C4-2B (cell line): ENCODE data around the gene KIF18A.

Source experiments
- H3K27ac ChIP-seq: fragments of 450-650 bp; 2 replicates; pipeline ENCODE4 v1.5.1; 2017
- CTCF ChIP-seq: fragments of 450-650 bp; conservative IDR thresholded peaks from 2 replicates; pipeline ENCODE4 v1.5.1; 2017; ENCODE audit warnings: mild to moderate bottlenecking
- ZFX ChIP-seq: fragments of 450-650 bp; IDR thresholded peaks from 2 replicates; pipeline ENCODE4 v1.6.1; 2017

The KIF18A gene

DNA sequence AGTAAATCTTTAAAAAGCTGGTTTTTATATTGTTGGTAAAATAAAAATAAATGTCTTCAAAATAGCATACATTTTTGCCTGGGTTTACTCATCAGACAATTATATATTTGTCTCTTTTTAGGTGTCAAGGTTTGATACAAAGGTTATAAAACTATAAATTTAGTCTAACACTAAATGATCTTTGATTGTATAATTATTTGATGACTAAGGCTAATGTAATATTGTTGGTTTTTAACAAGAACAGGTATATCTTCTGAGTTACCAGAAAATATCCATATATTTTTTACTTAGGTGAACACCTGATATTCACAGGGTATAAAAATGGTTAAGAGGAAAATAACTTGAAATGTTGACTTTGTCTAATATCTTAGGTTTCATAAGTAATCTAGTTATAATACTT is 104.3 kb downstream of the KIF18A start:
- TF ChIP-seq ZFX, result no peak
- no peak for TF ChIP-seq CTCF
- H3K27ac ChIP-seq, result no peak overlapping the region

DNA sequence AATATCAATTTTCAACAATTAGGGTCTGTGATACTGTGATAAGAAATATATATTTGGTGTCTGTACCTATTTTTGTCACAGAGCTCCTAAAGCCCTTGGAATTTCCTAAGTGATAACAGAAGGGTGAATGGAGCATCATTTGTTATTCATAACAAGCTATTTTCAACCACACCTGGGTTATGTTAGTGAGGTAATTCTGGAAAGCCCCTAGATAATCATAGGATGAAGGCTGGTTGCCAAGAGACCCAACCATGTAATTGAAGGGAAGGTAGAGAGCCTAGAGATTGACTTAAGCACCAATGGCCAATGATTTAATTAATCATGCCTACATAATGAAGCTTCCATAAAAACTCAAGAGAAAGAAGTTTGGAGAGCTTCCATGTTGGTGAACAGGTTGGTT is 109.4 kb downstream of the KIF18A start:
- TF ChIP-seq CTCF (no peak), ZFX (no peak)
- no peak overlapping the region for H3K27ac ChIP-seq

DNA sequence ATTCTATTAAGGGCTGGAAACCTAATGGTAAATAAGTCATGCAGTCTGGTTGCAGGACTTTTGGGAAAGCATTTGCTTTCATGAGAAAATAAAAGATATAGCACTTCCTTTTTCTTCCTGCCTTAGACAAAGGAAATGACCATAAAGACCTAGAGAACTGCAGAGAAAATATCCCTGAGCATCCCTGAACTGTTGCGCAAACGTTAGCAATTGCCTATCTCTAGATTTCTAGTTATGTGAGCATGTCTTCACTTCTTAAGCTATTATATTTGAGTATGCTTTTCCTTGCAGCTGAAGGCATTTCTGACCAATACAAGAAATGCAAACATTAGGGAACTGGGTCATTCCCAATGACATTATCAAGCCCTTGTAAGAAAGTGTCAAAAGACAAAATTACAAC is 110.6 kb downstream of the KIF18A start:
- no peak overlapping the region for H3K27ac ChIP-seq
- TF ChIP-seq CTCF (no peak), ZFX (no peak)

DNA sequence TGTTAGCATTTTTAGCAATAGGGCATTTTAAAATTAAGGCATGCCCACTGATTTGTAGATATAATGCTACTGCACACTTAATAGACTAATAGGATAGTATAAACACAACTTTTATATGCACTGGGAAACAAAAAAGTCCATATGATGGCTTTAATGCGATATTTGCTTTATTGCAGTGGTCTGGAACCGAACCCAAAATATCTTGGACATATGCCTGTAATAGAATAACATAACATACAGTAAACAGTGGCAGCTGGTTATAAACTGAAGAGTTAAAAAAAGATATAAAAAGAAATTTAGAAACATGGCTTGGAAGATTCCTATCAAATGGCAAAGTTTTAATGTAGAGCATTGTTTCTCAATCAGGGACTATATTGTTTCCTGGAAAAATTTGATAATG is 111.9 kb downstream of the KIF18A start:
- no peak for TF ChIP-seq ZFX
- TF ChIP-seq CTCF, result no peak
- no peak overlapping the region for H3K27ac ChIP-seq

DNA sequence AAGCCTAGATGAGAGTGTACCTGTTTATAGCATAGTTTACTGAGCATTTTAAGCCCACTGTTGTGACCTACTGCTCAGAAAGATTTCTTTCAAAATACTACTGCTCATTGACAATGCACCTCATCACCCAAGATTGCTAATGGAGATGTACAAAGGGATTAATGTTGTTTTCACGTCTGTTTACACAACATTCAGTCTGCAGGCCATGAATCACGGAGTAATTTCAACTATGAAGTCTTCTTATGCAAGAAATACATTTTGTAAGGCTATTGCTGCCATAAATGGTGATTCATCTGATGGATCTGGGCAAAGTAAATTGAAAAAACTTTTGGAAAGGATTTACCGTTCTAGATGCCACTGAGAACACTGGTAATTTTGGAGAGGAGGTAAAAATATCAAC is 112.9 kb downstream of the KIF18A start:
- no peak overlapping the region for H3K27ac ChIP-seq
- no peak for TF ChIP-seq CTCF
- no peak for TF ChIP-seq ZFX

GRCh38 chr11:27991736-27992135 is 116.2 kb downstream of the KIF18A start:
- no peak overlapping the region for H3K27ac ChIP-seq
- TF ChIP-seq ZFX, result no peak
- TF ChIP-seq CTCF, result no peak

- no peak overlapping the region for H3K27ac ChIP-seq
- TF ChIP-seq ZFX (no peak), CTCF (no peak)
Measured at GRCh38 chr11:27977527-27977926, 130.4 kb downstream of the KIF18A start.
